GM23338 (cell line): ENCODE results near the gene PSMD2. TPM values are rescaled to one million over a fixed set of nuclear protein-coding genes. Genes with fewer than 3 reads are reported as not detected.

Experiments
- ATAC-seq: fragments of 200-7000 bp; cut with Tn5 transposase; 3 replicates; pipeline ENCODE4 v1.9.1; 2020
- DNase-seq: peaks from one replicate; pipeline ENCODE4 v3.0.0-alpha.2; 2015; ENCODE audit warnings: low spot score
- H2AFZ ChIP-seq: fragments of 200-600 bp; sonication (generic); 2 replicates; pipeline ENCODE4 v1.8.0; 2016; ENCODE audit warnings: antibody characterized with exemption, mild to moderate bottlenecking, moderate library complexity
- H3F3A ChIP-seq: fragments of 200-600 bp; sonication (generic); replicated peaks from 2 replicates; pipeline ENCODE4 v1.8.0; 2017; ENCODE audit warnings: antibody characterized with exemption, mixed run types, low read depth
- H3K27ac ChIP-seq: fragments of 200-600 bp; sonication (generic); 2 replicates; pipeline ENCODE4 v1.6.1; 2016; ENCODE audit warnings: low read depth
- H3K27me3 ChIP-seq: fragments of 200-600 bp; sonication (generic); 2 replicates; pipeline ENCODE4 v1.8.0; 2016; ENCODE audit warnings: mild to moderate bottlenecking, mixed run types, moderate library complexity; ENCODE audit not compliant: insufficient read depth
- H3K36me3 ChIP-seq: fragments of 200-600 bp; sonication (generic); 2 replicates; pipeline ENCODE4 v1.8.0; 2016; ENCODE audit warnings: mild to moderate bottlenecking; ENCODE audit not compliant: insufficient read depth
- H3K4me1 ChIP-seq: fragments of 200-600 bp; sonication (generic); 2 replicates; pipeline ENCODE4 v1.8.0; 2016; ENCODE audit warnings: mild to moderate bottlenecking, moderate library complexity; ENCODE audit not compliant: insufficient read depth
- H3K4me2 ChIP-seq: fragments of 200-600 bp; sonication (generic); 2 replicates; pipeline ENCODE4 v1.7.1; 2017; ENCODE audit warnings: mixed run types
- H3K4me3 ChIP-seq: fragments of 200-600 bp; sonication (generic); 2 replicates; pipeline ENCODE4 v1.6.1; 2016; ENCODE audit warnings: mixed run types
- H3K79me2 ChIP-seq: fragments of 200-600 bp; sonication (generic); replicated peaks from 2 replicates; pipeline ENCODE4 v1.8.0; 2017; ENCODE audit warnings: mild to moderate bottlenecking; ENCODE audit not compliant: insufficient read depth
- H3K9me2 ChIP-seq: fragments of 200-600 bp; sonication (generic); 2 replicates; pipeline ENCODE4 v1.8.0; 2017; ENCODE audit not compliant: insufficient read depth
- H4K20me1 ChIP-seq: fragments of 200-600 bp; sonication (generic); replicated peaks from 2 replicates; pipeline ENCODE4 v1.8.0; 2017; ENCODE audit warnings: mild to moderate bottlenecking; ENCODE audit not compliant: insufficient read depth
- H3K27ac Mint-ChIP-seq: 2 replicates; pipeline ENCODE4 v1.8.0; 2020; ENCODE audit warnings: inconsistent platforms, mild to moderate bottlenecking, moderate library complexity, mixed read lengths
- H3K27me3 Mint-ChIP-seq: 3 replicates; pipeline ENCODE4 v1.8.0; 2022; ENCODE audit warnings: low read depth, mild to moderate bottlenecking, moderate library complexity, mixed read lengths, inconsistent platforms; ENCODE audit not compliant: insufficient read depth, poor library complexity
- H3K36me3 Mint-ChIP-seq: 3 replicates; pipeline ENCODE4 v1.8.0; 2021; ENCODE audit warnings: low read depth, mild to moderate bottlenecking, inconsistent platforms, moderate library complexity, mixed read lengths
- H3K4me1 Mint-ChIP-seq: 3 replicates; pipeline ENCODE4 v1.8.0; 2020; ENCODE audit warnings: mild to moderate bottlenecking, inconsistent platforms, mixed read lengths
- H3K4me3 Mint-ChIP-seq: 3 replicates; pipeline ENCODE4 v1.8.0; 2021; ENCODE audit warnings: moderate library complexity, mild to moderate bottlenecking, inconsistent platforms, mixed read lengths
- H3K9me3 Mint-ChIP-seq: 3 replicates; pipeline ENCODE4 v1.8.0; 2020; ENCODE audit warnings: moderate library complexity, mild to moderate bottlenecking, inconsistent platforms, mixed read lengths
- CREB1 ChIP-seq: fragments of 250-450 bp; sonication (Bioruptor Pico); IDR thresholded peaks from 2 replicates; pipeline ENCODE4 v1.5.0; 2020; ENCODE audit warnings: low read depth, mild to moderate bottlenecking, moderate library complexity
- CTCF ChIP-seq, 2 experiments: fragments of 200-600 bp in 1 of 2; sonication (generic) in 1 of 2; conservative IDR thresholded peaks; 2 replicates each; pipeline versions ENCODE4 v1.5.1 to v1.6.1; 2016 to 2017; ENCODE audit warnings: antibody characterized with exemption in 2 of 2, low read depth in 2 of 2, mild to moderate bottlenecking in 2 of 2, moderate library complexity in 1 of 2
- EZH2phosphoT487 ChIP-seq: fragments of 200-600 bp; sonication (generic); IDR thresholded peaks from one replicate; pipeline ENCODE4 v1.8.1; 2018; ENCODE audit warnings: antibody characterized with exemption; ENCODE audit not compliant: unreplicated experiment
- JUNB ChIP-seq: IDR thresholded peaks from one replicate; pipeline ENCODE4 v1.6.1; 2016; ENCODE audit warnings: antibody characterized with exemption; ENCODE audit not compliant: unreplicated experiment
- POLR2AphosphoS5 ChIP-seq: IDR thresholded peaks from 2 replicates; pipeline ENCODE4 v1.6.1; 2016; ENCODE audit warnings: antibody characterized with exemption, low read depth
- REST ChIP-seq: IDR thresholded peaks from one replicate; pipeline ENCODE4 v1.6.1; 2018; ENCODE audit warnings: antibody characterized with exemption; ENCODE audit not compliant: unreplicated experiment
- STAT1 ChIP-seq: IDR thresholded peaks from one replicate; pipeline ENCODE4 v1.6.1; 2016; ENCODE audit warnings: antibody characterized with exemption; ENCODE audit not compliant: unreplicated experiment
- ZNF114 ChIP-seq: fragments of 250-450 bp; sonication (Bioruptor Pico); IDR thresholded peaks from 2 replicates; pipeline ENCODE4 v1.5.0; 2020; ENCODE audit warnings: mild to moderate bottlenecking, moderate library complexity
- ZNF462 ChIP-seq: fragments of 250-450 bp; sonication (Bioruptor Pico); IDR thresholded peaks from 2 replicates; pipeline ENCODE4 v1.5.0; 2020; ENCODE audit warnings: mild to moderate bottlenecking, moderate library complexity
- polyA plus RNA-seq: library from polyadenylated mRNA; unstranded; fragments of >200 nt; fragmentation: Nextera tagmentation; extraction: Ambion mirVana; gene quantifications from 2 replicates; pipeline ENCODE4 v1.2.1, GENCODE V29; 2016
- total RNA-seq: library from RNA; depleted of rRNA; stranded (reverse); fragments of >200 nt; shearing (Covaris generic); gene quantifications from 2 replicates; pipeline ENCODE4 v1.2.3, GENCODE V29; 2014

The PSMD2 gene
- total and polyA plus RNA-seq, 2 experiments from 2014 or later, result 117 to 507 TPM

- H4K20me1 ChIP-seq, result no peaks in the 10 kb centered on the region
- H3K36me3 Mint-ChIP-seq, result no peaks in the 10 kb centered on the region
- H3K4me3 ChIP-seq, result no peak overlapping the region
- no peaks in the 10 kb centered on the region; the same call in 1 of the 2 replicates for H3K9me2 ChIP-seq
- H3K27me3 Mint-ChIP-seq, result peaks cover 23% of the 10 kb centered on the region
- H3K4me3 Mint-ChIP-seq, result no peak overlapping the region
- H3K27me3 ChIP-seq, result peaks cover 46% of the 10 kb centered on the region
- no peak for TF ChIP-seq STAT1
- no peaks in the 10 kb centered on the region; the same call in 1 of the 3 replicates for H3K9me3 Mint-ChIP-seq
- no peak overlapping the region for H2AFZ ChIP-seq
- peaks cover 7% of the 10 kb centered on the region; the same call in 2 of the 3 replicates for H3K4me1 Mint-ChIP-seq
- ATAC-seq, result no peak
- H3F3A ChIP-seq, result no peaks in the 10 kb centered on the region
- DNase-seq, result no peak
- H3K4me1 ChIP-seq, result no peaks in the 10 kb centered on the region
- H3K79me2 ChIP-seq, result no peaks in the 10 kb centered on the region
- no peak overlapping the region for H3K27ac ChIP-seq
- H3K36me3 ChIP-seq, result no peaks in the 10 kb centered on the region
- no peak overlapping the region for H3K4me2 ChIP-seq
- no peak overlapping the region for H3K27ac Mint-ChIP-seq
Measured at GRCh38 chr3:184272269-184272668, 26.8 kb upstream of the PSMD2 start.

GRCh38 chr3:184275381-184275701 is 23.7 kb upstream of the PSMD2 start:
- Histone ChIP-seq H3K79me2 (no peaks in the 10 kb centered on the region), H3K9me2 (no peaks in the 10 kb centered on the region; the same call in 1 of the 2 replicates), H3K36me3 (no peaks in the 10 kb centered on the region), H2AFZ (peak overlapping the region; percentile 98), H3K4me1 (no peaks in the 10 kb centered on the region), H3F3A (no peaks in the 10 kb centered on the region), H3K27me3 (peaks cover 54% of the 10 kb centered on the region), H4K20me1 (no peaks in the 10 kb centered on the region), H3K4me3 (peak overlapping the region; percentile 61), H3K27ac (no peak overlapping the region), H3K4me2 (peak overlapping the region; percentile 83)
- ATAC-seq (no peak; the same call in 2 of the 3 replicates), DNase-seq (no peak)
- Mint-ChIP-seq H3K4me3 (peak overlapping the region; percentile 74), H3K9me3 (no peaks in the 10 kb centered on the region; the same call in 2 of the 3 replicates), H3K27me3 (peaks cover 25% of the 10 kb centered on the region), H3K36me3 (no peaks in the 10 kb centered on the region), H3K27ac (no peak overlapping the region), H3K4me1 (peaks cover 7% of the 10 kb centered on the region; the same call in 2 of the 3 replicates)
- TF ChIP-seq ZNF462 (CRISPR knock-in tag) (no peak), CTCF (conservative IDR thresholded peaks at IDR 0.05; ENCODE audit: low read depth in 2 of 2) (no peak), CREB1 (no peak), REST (no peak), ZNF114 (CRISPR knock-in tag) (no peak), JUNB (no peak), EZH2phosphoT487 (no peak), POLR2AphosphoS5 (no peak)
